ENCODE measurements around the gene TSR3.

The TSR3 gene

DNA sequence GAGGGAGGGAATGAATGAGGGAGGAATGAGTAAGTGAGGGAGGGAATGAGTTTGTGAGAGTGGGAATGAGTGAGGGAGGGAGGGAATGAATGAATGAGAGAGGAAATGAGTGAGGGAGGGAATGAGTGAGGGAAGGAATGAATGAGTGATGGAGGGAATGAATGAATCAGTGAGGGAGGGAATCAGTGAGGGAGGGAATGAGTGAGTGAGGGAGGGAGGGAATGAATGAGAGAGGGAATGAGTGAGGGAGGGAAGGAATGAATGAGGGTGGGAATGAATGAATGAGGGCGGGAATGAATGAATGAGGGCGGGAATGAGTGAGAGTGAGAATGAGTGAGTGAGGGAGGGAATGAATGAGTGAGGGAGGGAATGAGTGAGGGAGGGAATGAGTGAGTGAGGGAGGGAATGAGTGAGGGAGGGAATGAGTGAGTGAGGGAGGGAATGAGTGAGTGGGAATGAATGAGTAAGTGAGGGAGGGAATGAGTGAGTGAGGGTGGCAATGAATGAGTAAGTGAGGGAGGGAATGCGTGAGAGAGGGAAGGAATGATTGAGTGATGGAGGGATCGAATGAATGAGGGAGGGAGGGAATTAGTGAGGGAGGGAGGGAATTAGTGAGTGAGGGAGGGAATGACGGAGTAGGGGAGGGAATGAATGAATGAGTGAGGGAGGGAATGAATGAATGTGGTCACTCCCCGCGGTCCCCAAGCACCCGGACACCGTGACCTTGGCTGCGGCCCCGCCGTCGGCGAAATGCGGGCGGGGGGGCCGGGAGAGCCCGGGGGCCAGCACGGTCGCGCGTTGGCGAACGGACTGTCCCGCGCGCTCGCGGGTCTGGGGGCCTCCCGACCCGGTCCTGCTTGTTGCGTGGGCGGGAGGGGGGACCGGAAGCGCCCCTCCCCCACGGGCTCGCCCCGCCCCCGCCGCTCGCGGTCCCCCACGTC, 43.4 kb downstream of the TSR3 start:
- no peak for DNase-seq

DNA sequence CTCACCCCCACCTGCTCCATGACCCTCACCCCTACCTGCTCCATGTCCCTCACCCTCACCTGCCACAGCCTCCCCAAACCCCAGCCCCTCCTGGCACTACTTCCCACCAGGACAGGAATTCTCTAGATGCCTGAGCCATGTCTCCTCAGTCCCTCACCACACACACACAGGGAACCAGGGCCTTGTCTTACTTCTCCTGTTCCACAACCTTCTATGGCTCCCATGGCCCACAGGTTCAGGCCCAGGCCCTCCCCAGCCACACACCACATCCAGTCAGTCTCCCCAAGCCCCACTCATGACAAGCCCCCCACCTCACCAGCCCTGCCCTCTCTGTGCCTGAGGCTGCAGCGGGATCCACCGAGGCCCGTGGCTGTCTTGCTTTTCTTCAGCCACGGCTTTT, 45.3 kb downstream of the TSR3 start:
- DNase-seq: no peak

DNA sequence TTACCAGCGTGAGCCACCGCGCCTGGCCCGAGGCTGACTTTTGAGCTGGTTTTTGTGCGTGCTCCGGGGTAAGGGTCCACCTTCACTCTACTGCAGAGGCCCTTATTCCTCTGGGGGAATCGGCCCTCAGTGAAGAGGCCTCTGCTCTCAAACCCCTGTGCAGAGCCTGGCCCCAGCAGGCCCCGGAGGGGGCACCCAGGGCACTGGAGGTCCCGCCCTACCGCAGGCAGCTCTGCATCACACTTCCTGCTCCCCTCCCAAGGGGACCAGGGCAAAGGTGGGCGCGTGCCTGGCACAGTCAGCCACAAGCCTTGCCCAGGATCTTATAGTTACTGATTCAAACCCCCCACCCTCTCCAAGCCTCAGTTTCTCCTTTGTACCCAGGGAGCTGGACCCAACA, 45.9 kb downstream of the TSR3 start:
- no peak for DNase-seq

DNA sequence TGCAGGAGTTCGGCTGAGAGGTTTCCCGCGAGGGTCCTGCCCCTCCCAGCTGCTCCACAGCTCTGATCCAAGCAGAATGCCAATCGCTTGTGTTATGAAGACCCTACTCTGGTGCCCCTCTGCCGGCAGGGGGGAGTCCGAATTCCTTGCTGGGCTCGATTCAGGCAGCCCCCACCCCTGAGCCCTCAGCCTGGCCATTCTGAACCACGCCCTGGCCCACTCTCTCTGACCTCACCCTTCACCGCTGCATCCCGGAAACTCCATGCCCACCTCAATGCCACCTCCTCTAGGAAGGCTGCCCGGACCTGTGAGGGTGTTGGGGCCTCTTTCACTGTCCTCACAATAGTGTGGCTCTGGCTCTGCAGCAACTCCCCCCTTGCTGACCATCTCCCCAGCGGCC, 50.1 kb downstream of the TSR3 start:
- no peak for DNase-seq

DNA sequence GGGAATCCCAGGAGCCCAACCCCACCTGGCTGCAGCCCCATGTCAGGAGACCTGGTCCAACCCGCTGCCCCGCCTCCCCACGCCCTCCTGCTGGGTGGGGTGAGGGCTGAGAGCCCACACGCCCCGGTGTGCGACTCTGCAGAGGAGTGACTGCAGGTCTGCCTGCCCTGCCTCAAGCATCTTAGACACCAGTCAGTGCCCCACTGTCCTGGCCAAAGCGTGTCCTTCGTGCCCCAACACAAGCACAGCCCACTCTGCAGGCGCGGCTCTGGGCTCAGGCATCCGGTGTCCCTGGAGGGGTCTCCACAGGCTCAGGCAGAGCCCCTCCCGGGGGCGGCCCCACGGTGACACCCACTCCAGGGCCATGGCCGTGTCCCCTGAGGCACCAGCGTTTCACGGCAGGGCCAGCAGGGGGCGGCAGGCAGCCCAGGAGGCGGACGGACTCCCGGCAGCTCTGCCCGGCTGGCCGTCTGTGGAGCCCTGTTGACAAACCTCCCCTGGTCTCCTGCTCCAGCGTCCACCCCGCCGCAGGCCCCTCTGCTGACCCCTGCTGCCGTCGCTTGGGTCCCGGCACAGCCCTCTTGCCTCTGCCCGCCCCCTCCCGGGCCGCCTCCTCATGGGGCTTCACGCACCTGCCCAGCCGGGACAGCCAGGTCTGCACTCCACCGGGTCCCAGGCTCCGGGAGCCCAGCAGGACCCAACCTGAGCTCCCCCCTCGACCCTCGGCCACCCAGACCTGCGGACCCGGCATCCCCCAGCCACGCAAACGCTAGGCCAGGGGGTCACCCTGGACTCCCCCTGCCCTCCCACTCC, 50.8 kb downstream of the TSR3 start:
- peak in 1 of 2 experiments; percentile 53 for DNase-seq

DNA sequence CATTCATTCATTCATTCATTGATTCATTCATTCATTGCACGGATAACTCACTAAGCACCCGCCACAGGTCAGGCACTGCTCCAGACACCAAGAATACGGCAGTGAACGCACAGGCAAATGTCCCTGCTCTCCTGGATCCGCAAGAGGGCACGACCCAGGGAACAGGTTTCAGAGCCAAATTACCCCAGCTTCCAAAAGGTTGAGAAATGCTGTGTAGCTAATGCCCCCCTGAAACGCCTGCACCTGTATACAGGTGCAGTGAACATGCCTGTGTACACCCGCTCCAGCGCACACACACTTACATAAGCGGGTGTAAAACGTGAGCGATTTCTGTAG, 51.8 kb downstream of the TSR3 start:
- no peak for DNase-seq
